Fibroblast of skin of right biceps (primary cell): ENCODE data around the gene CEBPE.

ENCODE experiments used
- DNase-seq: peaks from one replicate; pipeline ENCODE4 v3.0.0-alpha.2; 2013

The CEBPE gene

GRCh38 chr14:23118506-23119362, at the start of gene CEBPE:
Gene CEBPE (minus strand): TSS chr14:23119255. CDS start chr14:23119091, 164 bp downstream.
- DNase-seq, result no peak

- no peak for DNase-seq
These were observed 49.2 kb upstream of the CEBPE start for GRCh38 chr14:23168246-23168645.

DNA sequence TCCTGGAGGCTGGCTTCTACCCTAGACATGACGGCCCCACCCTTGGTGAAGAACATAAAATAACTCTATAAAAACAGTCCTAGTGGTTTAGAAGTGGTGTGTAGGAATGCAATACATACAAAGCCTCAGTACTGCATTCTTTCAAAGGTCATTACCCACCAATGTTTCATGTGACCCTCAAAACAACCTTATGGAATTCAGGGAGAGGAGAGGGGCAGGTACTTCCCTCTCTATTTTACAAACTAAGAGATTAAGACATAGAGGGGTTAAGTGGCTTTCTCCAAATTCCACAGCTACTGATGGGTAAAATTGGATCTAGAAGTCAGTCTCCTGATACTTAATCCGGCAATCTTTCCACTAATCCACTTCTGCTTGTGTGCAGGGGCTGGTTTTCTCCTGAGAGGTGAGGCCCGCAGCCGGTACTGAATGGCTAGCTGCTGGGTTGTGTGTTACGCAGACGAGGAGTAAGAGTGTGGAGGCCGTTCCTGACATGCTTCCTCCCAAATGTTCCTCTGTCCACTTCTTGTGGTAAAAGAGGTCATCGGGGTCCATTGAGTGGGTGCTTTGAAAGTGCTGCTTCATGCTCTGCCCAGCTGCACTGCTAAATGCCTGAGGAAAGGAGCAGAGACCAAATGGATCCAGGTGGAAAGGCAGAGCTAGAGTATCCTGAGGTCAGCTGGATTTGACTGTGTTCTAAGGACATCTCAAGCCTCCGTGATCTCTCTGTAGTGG, 48.2 kb upstream of the CEBPE start:
- DNase-seq, result peak; percentile 27

GRCh38 chr14:23164949-23165348, 45.9 kb upstream of the CEBPE start:
- no peak for DNase-seq

DNA sequence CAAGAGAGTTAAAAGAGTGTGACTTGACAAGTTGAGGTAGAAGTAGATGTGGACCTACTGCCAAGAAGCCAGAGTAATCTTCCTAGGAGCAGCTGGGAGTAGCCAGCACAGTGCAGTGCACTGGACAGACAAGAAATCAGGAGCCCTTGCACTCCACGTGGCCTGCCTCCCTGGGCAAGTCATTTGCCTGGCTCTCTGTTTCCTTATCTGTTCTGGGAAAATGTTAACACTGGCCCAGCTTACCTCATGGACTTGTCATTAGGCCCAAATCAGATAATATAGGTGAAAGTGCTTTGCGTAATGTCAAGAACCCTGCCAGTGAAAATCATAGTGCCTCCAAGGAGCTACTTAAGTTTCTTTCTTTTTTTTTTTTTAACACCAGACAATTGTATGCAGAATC, 45.2 kb upstream of the CEBPE start:
- no peak for DNase-seq

GRCh38 chr14:23163830-23164229, 44.8 kb upstream of the CEBPE start:
- no peak for DNase-seq

DNA sequence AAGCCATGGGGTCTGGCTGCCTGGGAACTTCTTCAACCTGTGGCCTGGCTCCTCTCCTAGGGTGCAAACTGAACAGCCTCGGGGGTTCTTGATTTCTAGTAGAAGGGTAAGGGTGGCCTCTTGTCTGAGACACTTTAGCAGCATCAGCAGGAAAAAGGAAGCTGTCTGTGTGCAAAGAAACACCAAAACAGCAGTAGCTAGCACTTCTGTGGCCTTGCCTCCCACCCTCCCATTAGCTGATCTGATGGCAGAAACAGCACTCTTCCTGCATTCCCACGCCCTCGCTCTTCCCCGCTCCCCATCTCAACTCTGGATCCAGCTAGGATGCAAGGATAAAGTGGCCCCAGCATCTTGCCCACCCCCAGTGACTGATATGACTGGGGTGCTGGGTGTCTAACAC, 43.7 kb upstream of the CEBPE start:
- DNase-seq, result no peak

DNA sequence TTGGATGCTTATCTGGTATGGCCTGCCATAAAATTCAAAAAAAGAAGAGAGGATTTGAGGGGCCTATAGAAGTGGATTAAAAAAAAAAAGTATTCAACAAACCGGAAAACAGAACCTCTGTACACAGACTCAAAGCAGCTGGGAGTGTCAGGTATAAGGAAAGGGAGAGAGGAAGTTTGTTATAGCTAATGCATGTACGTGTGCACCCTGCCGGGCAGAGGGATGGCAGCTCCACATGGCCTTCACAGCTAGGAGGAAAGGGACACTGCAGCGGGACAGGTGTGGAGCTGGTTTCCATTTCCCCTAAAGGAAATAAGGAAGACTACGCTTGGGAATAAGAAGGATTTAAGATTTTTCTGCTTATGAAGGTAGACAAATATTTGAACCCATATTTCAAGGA, 43.0 kb upstream of the CEBPE start:
- DNase-seq, result no peak

GRCh38 chr14:23160924-23161522, 42.0 kb upstream of the CEBPE start:
- DNase-seq, result peak; percentile 85

DNA sequence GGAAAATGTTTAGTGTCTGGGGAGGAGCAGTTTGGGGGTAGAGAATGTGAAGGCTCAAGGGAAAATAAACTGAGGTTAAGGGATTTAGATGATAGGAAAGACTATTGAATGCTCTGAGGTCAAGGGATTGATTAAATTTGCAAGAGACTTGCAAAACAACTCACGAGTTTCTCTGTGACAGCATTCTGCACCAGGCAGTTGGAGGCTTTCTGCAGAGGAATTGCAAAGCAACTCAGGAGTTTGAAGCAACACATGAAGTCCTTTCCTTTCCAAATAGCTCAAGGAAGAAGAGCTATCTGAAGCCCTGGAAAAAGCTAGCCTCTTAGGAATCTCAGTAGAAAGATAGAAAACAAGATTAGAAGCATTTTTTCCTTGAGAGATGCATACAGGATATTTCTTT, 40.5 kb upstream of the CEBPE start:
- DNase-seq, result no peak

GRCh38 chr14:23158779-23159178, 39.7 kb upstream of the CEBPE start:
- peak; percentile 25 for DNase-seq

GRCh38 chr14:23154964-23155587, 36.0 kb upstream of the CEBPE start:
- peak; percentile 93 for DNase-seq

DNA sequence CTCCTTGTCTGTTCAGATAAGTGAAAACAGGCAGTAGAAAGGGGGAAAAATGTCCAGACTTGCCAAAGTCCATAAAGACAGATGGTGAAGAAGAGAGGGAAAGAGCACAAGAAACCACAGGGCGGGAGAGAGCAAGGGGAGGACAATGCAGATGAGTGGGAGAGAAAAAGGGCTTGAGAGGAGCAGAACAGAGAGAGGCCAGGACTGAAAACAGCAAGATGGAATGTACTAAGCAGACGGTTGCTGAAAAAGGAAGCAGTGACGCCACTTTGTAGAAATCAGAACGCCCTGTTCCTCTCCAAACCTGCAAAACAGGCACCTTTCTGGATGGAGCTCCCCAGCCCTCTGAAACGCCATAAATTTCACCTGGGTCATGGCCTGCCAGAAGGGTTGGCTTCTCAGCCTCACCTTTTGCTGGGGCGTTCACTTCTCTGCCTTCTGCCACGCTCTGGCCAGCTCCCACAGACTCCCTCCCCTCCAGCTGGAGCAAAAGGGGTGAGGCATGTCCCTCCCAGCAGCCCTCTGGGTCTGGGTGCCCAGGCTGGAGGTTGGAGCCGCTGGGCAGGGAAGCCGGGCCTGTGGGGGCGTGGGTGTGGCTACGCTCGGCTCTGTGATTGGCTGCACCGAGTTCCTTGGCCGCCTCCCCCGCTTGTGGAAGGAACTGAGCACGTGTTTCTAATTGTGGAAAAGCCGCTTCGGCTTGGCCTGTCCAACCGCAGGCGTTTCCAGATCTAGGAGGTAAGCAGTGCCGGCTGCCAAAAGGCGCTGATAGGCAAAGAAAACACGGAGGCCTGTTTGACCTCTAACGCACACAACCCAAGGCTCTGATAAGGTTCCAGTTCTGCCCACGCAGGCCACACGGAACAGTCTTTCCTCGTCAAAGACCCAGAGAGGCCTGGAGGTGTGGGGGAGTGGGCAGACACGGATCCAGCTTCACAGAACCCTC, 35.1 kb upstream of the CEBPE start:
- DNase-seq, result peak; percentile 91

GRCh38 chr14:23151342-23151741, 32.3 kb upstream of the CEBPE start:
- no peak for DNase-seq

DNA sequence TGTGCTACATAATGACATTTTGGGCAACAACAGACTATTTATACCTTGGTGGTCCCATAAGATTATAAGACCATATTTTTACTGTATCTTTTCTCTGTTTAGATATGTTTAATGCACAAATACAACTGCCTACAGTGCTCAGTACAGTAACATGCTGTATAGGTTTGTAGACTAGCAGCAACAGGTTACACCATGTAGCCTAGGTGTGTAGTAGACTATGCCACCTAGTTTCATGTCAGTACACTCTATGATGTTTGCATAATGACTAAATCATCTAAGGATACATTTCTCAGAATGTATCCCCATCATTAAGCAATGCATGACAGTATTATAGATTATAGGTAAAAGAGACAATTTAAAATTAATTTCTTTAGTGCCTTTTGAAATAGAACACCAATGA, 30.7 kb upstream of the CEBPE start:
- no peak for DNase-seq

DNA sequence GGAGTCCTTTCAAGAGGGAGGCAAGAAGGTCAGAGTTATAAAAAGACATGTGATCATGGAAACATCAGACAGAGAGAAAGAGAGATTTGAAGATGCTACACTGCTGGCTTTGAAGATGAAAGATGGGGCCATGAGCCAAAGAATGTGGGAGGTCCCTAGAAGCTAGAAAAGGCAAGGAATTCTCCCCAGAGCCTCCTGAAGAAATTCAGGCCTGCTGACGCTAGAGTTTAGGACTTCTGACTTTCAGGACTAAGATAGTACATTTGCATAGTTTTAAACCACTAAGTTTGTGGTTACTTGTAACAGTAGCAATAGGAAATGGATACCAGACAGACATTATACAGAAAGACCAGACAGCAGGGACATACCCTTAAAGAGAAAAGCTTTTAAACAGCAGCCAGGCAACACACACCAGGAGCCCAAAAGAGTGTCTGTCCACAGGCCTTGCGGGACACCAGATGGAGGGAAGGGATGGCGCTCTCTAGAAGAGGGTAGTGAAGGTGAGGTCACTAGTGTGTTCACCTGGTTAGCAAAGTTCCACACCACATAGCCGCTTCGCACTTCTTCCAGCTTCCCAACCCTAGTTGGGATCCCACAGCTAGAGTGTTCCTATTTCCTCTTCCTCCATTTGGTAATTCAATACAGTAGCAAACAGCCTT, 29.7 kb upstream of the CEBPE start:
- peak; percentile 45 for DNase-seq

- peak; percentile 61 for DNase-seq
These were observed 28.6 kb upstream of the CEBPE start for GRCh38 chr14:23147676-23148075.

- DNase-seq, result no peak
These were observed 27.9 kb upstream of the CEBPE start for GRCh38 chr14:23146980-23147379.

- no peak for DNase-seq
These were observed 27.4 kb upstream of the CEBPE start for GRCh38 chr14:23146351-23146910.

GRCh38 chr14:23145794-23146350, 26.8 kb upstream of the CEBPE start:
- DNase-seq, result no peak

DNA sequence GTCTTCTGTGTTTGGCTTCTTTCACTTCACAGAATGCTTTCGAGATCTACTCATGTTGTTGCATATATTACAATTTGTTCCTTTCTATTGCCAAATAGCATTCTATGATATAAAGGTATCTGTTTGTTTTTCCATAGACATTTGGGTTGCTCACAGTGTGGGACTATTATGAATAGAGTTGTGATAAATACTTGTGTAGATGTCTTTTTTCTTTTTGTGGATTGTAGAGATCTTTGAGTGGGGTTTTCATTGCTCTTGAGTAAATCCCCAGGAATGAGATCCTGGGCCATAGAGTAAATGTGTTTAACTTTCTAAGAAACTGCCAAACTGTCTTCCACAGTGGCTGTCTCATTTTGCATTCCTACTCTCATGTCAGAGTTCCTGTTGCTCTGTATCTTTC, 24.9 kb upstream of the CEBPE start:
- no peak for DNase-seq
